ENCODE data around the gene STARD5. TPM values are rescaled to one million over a fixed set of nuclear protein-coding genes. Genes with fewer than 3 reads are reported as not detected.

Gene STARD5
- total RNA-seq, 2 donors from 2014 or later = 2.0 to 5.4 TPM

GRCh38 chr15:81310480-81310879, 13.5 kb downstream of the STARD5 start:
- DNase-seq = no peak
- 83 to 91% methylated on average over 3 to 5 of the region's 5 CpGs for WGBS, 2 experiments (ENCODE audit: insufficient coverage in 1 of 2, insufficient read length in 1 of 2)
- Mint-ChIP-seq H3K27me3 (ENCODE audit: insufficient read depth) (no peaks in the 10 kb centered on the region), H3K4me1 (no peaks in the 10 kb centered on the region), H3K27ac (no peak overlapping the region), H3K36me3 (ENCODE audit: low read depth) (no peaks in the 10 kb centered on the region), H3K4me3 (no peak overlapping the region), H3K9me3 (no peaks in the 10 kb centered on the region)
- H3K9me3 ChIP-seq (ENCODE audit: control insufficient read depth, low read length) = no peaks in the 10 kb centered on the region
- no peak overlapping the region for H3K27ac ChIP-seq (ENCODE audit: low read depth, low read length)
- TF ChIP-seq CTCF (conservative IDR thresholded peaks at IDR 0.05) = no peak
- no peaks in the 10 kb centered on the region for H3K27me3 ChIP-seq (ENCODE audit: control insufficient read depth, insufficient read depth, low read length, poor library complexity, severe bottlenecking)
- H3K4me1 ChIP-seq (ENCODE audit: control insufficient read depth, insufficient read depth, low read length) = no peaks in the 10 kb centered on the region
- H3K4me3 ChIP-seq (ENCODE audit: low read length) = no peak overlapping the region
- H3K36me3 ChIP-seq (ENCODE audit: control insufficient read depth, insufficient read depth, low read length) = no peaks in the 10 kb centered on the region
- H3K9ac ChIP-seq (ENCODE audit: extremely low read depth, low read length, poor library complexity, severe bottlenecking) = no peak overlapping the region

DNA sequence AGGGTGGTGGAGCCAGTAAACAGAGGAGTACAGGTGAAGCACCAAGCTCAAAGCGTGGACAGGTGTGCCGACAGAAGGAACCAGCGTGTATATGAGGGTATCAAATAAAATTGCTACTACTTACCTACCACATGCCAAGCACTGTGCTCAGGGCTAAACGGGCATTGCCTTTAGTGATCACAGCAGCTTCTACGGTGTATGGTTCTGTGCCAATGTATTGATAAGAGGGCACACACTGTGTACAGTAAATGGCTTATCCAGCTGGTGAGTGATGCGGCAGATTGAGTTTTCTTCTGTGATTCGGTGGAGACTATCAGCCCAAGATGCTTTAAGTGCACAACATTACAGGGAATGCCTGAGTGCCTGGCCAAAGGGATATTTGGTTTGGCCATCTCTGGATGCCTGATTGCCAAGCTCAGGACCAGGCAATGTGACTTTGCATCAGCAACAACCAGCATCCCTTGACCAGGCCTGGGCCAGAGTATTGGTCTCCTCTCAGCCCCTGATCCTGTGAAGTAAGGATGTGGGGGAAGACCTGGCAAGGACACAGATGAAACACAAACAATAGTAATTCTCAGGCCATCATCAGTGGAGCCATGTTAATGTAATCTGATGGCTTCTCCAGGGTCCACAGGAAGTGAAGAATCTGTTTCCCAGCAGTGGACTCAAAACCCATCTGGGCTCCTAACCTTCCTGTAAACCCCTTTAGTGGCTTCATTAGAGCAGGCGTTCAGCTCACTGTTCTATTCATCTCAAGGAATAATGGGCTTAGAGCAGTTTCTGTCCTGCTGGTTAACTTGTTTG, 14.1 kb downstream of the STARD5 start:
- Mint-ChIP-seq H3K9me3 (no peaks in the 10 kb centered on the region), H3K36me3 (ENCODE audit: low read depth) (no peaks in the 10 kb centered on the region), H3K27ac (no peak overlapping the region), H3K4me1 (no peaks in the 10 kb centered on the region), H3K4me3 (no peak overlapping the region), H3K27me3 (ENCODE audit: insufficient read depth) (no peaks in the 10 kb centered on the region)
- WGBS, 2 experiments (ENCODE audit: insufficient coverage in 1 of 2, insufficient read length in 1 of 2) = 91 to 94% methylated on average over 5 to 8 of the region's 8 CpGs
- Histone ChIP-seq H3K36me3 (ENCODE audit: control insufficient read depth, insufficient read depth, low read length) (no peaks in the 10 kb centered on the region), H3K4me1 (ENCODE audit: control insufficient read depth, insufficient read depth, low read length) (no peaks in the 10 kb centered on the region), H3K27me3 (ENCODE audit: control insufficient read depth, insufficient read depth, low read length, poor library complexity, severe bottlenecking) (no peaks in the 10 kb centered on the region), H3K4me3 (ENCODE audit: low read length) (no peak overlapping the region), H3K9ac (ENCODE audit: extremely low read depth, low read length, poor library complexity, severe bottlenecking) (no peak overlapping the region), H3K27ac (ENCODE audit: low read depth, low read length) (no peak overlapping the region), H3K9me3 (ENCODE audit: control insufficient read depth, low read length) (no peaks in the 10 kb centered on the region)
- DNase-seq = no peak
- TF ChIP-seq CTCF (conservative IDR thresholded peaks at IDR 0.05) = no peak

- no peak overlapping the region for H3K4me3 Mint-ChIP-seq
- no peaks in the 10 kb centered on the region for H3K27me3 Mint-ChIP-seq (ENCODE audit: insufficient read depth)
- no peaks in the 10 kb centered on the region for H3K9me3 ChIP-seq (ENCODE audit: control insufficient read depth, low read length)
- no peak for TF ChIP-seq CTCF (conservative IDR thresholded peaks at IDR 0.05)
- no peaks in the 10 kb centered on the region for H3K27me3 ChIP-seq (ENCODE audit: control insufficient read depth, insufficient read depth, low read length, poor library complexity, severe bottlenecking)
- no peak overlapping the region for H3K27ac Mint-ChIP-seq
- H3K27ac ChIP-seq (ENCODE audit: low read depth, low read length) = no peak overlapping the region
- DNase-seq = no peak
- H3K36me3 Mint-ChIP-seq (ENCODE audit: low read depth) = no peaks in the 10 kb centered on the region
- H3K4me1 Mint-ChIP-seq = peaks cover 3% of the 10 kb centered on the region
- H3K9ac ChIP-seq (ENCODE audit: extremely low read depth, low read length, poor library complexity, severe bottlenecking) = no peak overlapping the region
- no peaks in the 10 kb centered on the region for H3K36me3 ChIP-seq (ENCODE audit: control insufficient read depth, insufficient read depth, low read length)
- no peaks in the 10 kb centered on the region for H3K4me1 ChIP-seq (ENCODE audit: control insufficient read depth, insufficient read depth, low read length)
- H3K4me3 ChIP-seq (ENCODE audit: low read length) = no peak overlapping the region
- no peaks in the 10 kb centered on the region for H3K9me3 Mint-ChIP-seq
- 76% methylated on average over 2 of the region's 2 CpGs; no CpG with 5 or more reads in 1 of the 2 experiments for WGBS, 2 experiments (ENCODE audit: insufficient coverage in 1 of 2, insufficient read length in 1 of 2)
These were observed 15.7 kb downstream of the STARD5 start for GRCh38 chr15:81308260-81308659.
